Measurements from ENCODE around the gene DPP9. TPM values are rescaled to one million over a fixed set of nuclear protein-coding genes. Genes with fewer than 3 reads are reported as not detected.
"Not testable (repeated sequence)": the region's sequence is repeated elsewhere in the genome, so short reads cannot be mapped to it uniquely, and the experiment has no call there.

DPP9 gene
- total RNA-seq, 1 donor from 2014 or later = 44.7 TPM

- DNase-seq (ENCODE audit: low read depth) = no peak
Observed at GRCh38 chr19:4742723-4743646, 19.3 kb upstream of the DPP9 start.

DNA sequence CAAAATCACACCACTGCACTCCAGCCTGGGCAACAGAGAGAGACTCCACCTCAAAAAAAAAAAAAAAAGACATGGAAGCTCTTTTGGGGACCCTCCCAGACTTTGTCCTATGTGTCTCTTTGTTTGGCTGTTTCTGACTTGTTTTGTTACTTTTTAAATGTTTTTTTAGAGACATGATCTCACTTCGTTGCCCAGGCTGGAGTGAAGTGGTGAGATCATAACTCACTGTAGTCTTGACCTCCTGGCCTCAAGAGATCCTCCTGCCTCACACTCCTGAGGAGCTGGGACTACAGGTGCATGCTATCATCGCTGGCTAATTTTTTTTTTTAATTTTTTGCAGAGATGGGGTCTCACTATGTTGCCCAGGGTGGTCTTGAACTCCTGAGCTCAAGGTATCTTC is 16.4 kb upstream of the DPP9 start:
- no peak for DNase-seq (ENCODE audit: low read depth)

- DNase-seq (ENCODE audit: low read depth) = peak; percentile 66
Observed at GRCh38 chr19:4738734-4739133, 15.1 kb upstream of the DPP9 start.

DNA sequence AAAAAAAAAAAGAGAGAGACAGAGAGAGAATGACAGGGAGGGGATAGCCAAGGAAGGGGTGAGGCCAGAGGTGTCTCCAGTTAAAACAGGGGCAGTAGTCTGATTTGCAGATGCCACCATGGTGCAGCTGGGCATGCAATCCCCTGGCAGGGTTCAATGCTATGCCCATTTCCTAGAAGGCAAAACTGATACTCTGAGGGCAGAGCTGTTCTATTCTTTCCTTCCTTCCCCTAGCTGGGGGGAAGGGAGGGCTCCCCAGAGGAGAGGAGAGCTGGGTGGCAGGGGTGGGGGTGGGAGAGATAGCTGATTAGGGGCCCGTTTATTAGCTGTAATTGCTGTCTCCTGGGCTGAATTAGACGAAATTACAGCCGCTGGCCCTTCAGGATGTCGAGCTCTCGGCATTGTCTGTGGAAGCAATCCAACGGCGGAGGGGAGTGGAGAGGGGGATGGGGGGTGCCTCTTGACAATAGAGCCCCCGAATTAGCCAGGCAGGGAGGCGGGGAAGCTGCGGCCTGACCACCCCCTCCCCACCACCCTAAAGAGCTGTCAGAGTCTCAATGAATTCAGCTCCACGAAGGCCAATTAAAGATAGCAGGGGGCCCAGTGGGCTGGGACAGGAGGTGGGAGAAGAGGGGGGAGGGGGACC is 14.4 kb upstream of the DPP9 start:
- DNase-seq (ENCODE audit: low read depth) = no peak

DNA sequence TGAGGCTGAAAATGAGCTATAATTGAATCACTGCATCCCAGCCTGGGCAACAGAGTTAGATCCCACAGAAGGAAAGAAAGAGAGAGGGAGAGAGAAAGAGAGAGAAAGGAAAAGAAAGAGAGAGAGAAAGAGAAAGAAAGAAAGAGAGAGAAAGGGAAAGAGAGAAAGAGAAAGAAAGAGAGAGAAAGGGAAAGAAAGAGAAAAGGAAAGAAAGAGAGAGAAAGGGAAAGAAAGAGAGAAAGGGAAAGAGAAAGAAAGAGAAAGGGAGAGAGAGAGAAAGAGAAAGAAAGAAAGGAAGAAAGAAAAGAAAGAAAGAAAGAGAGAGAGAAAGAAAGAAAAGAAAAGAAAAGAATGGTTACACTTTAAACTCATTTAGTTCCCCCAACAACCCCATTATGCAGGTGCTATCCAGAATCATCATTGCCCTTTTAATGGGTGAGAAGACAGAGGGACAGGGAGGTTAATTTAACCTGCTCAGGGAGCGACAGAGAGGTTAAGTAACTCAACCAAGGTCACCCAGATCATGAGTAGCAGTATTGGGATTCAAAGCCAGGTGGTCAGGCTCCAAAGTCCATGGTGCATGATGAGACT is 10.2 kb upstream of the DPP9 start:
- DNase-seq (ENCODE audit: low read depth) = no peak

DNA sequence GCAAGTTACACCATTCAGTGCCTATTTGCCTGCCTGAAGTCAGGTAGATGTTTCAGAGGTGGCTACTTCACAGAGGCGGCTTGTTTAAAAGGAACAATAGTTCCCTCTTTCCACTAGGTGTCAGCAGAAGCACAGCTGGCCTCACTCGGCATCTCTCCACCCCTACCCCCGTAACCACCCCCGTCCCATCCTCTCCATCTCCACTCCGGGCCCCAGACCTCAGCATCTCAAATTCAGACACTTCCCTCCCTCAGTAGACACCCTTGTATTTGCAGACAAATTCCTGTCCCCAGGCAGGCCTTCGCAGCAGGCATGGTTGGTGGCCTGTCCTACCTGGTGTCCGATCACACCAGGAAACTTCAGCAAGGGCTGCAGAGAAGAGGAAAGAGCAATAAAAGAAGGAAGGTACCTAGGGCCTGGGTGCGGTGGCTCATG is 9.1 kb upstream of the DPP9 start:
- DNase-seq (ENCODE audit: low read depth) = peak; percentile 68

- DNase-seq (ENCODE audit: low read depth) = no peak
Observed at GRCh38 chr19:4730740-4731171, 7.1 kb upstream of the DPP9 start.

DNA sequence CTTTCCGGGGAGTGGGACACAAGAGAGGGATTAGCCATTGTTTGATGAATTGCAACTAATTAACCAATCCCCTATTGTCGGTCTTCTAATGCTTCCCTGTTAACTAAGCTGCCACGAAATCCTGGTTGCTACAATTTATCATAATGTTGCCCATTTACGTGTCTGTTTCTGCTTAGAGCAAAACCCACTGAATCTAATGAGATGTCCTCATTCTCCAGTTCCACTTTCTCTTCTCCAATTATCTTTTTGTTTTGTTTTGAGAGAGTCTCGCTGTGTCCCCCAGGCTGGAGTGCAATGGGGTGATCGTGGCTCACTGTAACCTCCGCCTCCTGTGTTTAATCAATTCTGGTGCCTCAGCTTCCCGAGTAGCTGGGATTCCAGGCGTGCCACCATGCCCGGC is 5.2 kb upstream of the DPP9 start:
- no peak for DNase-seq (ENCODE audit: low read depth)

DNA sequence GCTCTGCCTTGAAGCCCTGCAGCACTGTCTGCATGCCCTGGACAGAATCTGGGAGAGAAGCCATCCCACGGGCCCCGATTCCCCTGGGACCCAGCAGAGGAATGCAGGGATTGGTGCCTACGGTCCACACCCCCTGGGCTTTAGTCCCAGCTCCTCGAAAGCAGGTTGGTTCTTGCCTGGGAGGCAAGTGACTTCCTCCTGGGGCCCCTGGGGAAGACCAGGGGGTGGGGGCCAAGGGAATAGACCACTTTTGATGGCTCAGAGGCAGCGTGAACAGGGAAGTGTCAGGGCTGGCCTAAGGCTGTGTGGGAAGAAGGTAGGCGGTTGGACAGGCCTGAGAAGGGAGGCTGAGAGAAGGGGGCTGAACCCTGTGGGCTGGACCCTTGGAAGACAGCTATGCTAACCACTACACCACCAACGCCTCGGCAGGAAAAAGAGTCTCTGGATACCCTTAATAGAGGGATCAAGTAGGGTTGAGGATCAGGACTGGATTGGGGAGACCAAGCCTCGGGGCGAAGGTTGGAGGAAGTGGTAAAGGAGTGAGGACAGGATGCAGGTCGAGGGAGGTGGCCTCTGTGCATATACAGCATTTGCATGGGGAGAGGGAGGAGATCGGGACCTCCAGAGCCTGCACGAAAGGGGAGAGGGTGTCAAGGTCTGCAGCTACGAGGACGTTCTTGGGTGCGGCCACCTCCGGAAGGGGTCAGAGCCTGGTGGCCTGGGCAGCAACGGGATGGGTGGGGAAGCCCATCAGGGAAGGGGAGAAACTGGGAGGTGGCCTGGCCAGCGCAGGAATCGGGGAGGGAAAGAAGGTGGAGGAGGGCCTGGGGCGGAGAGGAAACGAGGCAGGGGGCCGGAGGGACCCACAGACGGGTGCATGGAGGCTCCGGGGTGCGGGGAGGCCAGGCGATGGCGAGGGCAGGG is 709 bp downstream of the DPP9 start:
- peak; percentile 75 for DNase-seq (ENCODE audit: low read depth)

DNA sequence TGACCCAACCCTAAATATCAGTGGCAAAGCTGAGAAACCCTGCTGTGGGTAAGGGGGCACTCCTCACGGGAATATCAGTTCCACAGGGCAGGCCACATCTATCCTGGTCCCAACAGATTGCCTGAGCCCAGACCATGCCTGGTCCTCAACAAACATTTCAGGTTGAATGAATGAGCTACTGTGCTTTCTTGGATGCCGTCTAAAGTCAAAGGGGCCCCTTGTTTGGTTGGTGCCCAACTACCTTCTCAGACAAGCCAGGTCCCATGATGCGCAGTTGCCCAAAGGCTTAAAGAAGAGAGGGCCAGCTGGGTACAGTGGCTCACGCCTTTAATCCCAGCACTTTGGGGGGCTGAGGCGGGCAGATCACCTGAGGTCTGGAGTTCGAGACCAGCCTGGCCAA is 2.4 kb downstream of the DPP9 start:
- DNase-seq (ENCODE audit: low read depth) = no peak

DNA sequence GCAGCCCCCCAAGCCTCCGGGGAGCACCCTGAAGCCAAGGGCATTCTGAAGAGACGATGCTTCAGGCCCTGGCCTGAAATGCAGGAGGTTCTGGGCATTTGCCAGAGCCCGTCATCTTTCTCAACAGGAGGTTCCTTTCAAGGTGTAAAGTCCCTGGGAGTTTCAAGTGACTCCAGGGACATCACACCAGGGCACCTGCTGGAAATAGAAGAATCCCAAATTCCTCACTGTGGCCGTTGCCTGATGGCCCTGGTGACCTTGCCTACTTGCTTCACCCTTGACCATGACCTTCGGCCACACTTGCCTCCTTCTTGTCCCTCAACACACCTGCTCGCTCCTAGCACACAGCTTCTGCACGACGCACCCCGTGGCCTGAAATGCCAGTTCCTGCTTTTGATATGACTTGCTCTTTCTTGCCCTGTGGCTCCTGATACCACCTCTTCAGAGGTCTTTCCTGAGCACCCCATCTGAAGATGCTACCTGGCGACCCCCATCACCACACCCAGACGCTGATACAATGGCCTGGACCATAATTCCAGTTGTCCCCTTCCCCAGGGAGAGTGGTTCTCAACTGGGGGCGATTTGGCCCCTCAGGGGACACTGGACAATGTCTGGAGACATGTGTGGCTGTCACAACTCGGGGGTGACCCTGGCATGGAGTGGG is 3.5 kb downstream of the DPP9 start:
- no peak for DNase-seq (ENCODE audit: low read depth)

- no peak for DNase-seq (ENCODE audit: low read depth)
Observed at GRCh38 chr19:4719499-4719866, 4.2 kb downstream of the DPP9 start.

- no peak for DNase-seq (ENCODE audit: low read depth)
Observed at GRCh38 chr19:4717966-4718701, 5.5 kb downstream of the DPP9 start.

DNA sequence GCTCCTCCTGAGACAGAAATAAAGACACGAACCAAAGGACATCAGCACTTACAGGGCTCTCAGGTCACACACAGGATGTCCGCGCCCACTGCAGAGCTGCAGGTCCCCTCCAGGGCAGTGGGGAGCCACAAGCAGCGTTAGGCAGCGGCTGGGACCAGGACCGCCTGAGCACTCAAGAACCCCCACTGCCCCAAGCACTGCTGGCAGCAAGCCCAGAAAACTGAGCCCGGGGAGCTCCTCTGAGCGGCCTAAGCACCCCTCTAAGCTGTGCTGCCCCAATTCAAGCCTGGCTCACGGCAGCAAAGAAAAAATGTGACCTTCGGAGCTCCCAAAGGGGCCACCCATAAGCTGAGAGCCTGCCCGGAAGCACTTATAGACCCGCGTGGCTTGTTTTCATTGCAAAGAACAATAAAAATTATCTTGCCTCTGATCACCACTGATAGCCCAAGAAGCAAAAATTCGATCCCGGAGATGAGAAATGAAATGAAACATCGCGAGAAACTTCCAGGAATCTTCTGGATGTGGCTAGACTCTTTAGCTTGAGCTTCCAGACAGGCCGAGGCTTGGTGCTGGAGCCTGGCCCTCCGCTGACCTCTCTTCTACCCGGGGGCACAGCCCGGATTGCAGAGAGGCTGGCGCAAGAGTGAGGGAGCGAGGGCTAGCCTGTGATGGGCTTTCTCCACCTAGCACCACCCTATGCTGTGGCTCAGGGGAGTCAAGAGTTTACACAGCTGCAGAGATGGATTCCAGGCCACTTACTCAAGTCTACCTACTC is 6.3 kb downstream of the DPP9 start:
- DNase-seq (ENCODE audit: low read depth) = peak; percentile 21

GRCh38 chr19:4715529-4716221 is 8.0 kb downstream of the DPP9 start:
- peak; percentile 24 for DNase-seq (ENCODE audit: low read depth)

DNA sequence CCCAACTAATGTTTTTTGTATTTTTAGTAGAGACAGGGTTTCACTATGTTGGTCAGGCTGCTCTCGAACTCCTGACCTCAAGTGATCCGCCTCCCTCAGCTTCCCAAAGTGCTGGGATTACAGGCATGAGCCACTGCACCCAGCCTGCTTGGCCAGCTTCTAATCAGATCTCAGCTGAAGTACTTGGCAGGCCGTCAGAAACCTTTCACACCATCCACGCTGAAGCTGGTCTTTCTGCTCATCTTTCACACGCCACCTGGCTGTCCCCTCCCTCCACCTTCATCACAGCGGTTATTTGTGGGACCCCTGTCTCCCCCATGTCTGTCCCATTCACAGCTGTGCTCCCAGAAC is 8.5 kb downstream of the DPP9 start:
- not testable (repeated sequence) for DNase-seq (ENCODE audit: low read depth)

GRCh38 chr19:4714016-4714415 is 9.6 kb downstream of the DPP9 start:
- DNase-seq (ENCODE audit: low read depth) = no peak

- DNase-seq (ENCODE audit: low read depth) = peak; percentile 99
Observed at GRCh38 chr19:4713384-4713951, 10.2 kb downstream of the DPP9 start.

All from myocyte (in vitro differentiated cells).